SK-N-MC (cell line): Measurements from ENCODE around the gene CSF2.

ENCODE experiments used
- EZH2 ChIP-seq: fragments of 200-600 bp; sonication (generic); IDR thresholded peaks from one replicate; pipeline ENCODE4 v1.6.1; 2017; ENCODE audit warnings: antibody characterized with exemption
- POLR2AphosphoS5 ChIP-seq: IDR thresholded peaks from 2 replicates; pipeline ENCODE4 v1.6.1; 2012; ENCODE audit warnings: mild to moderate bottlenecking, low read depth, low read length, borderline replicate concordance

DNA sequence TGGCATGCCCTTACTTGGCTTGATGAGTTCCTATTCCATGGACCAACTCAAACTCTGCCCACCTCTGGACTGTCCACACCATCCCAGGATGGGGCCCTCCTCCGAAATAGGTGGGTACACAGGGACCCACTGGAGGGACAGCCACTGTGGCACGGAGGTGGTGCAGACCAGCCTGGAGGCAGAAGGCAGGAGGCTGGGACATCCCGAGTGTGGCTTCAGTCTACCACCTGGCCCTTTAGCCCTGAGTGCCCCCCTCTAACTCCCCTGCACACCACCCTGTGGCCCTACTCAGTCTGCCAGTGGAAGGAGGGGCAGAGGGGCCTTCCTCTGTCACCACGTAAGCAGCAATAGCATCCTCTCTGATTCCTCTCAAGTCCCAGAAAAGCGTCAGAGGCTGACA lies 9.4 kb upstream of the CSF2 start:
- TF ChIP-seq POLR2AphosphoS5 = no peak
- TF ChIP-seq EZH2 = no peak
